DND-41 (cell line): ENCODE data around the gene CYTH3.

Source experiments
- CTCF ChIP-seq: IDR thresholded peaks from 2 replicates; pipeline ENCODE4 v1.5.1; 2012; ENCODE audit warnings: borderline replicate concordance, low read length, moderate library complexity, mild to moderate bottlenecking; ENCODE audit not compliant: poor library complexity, severe bottlenecking; ENCODE audit errors: extremely low read depth
- EZH2 ChIP-seq: IDR thresholded peaks from 3 replicates; pipeline ENCODE4 v1.6.1; 2012; ENCODE audit warnings: borderline replicate concordance, low read depth, mild to moderate bottlenecking, moderate library complexity, low read length, inconsistent platforms; ENCODE audit not compliant: severe bottlenecking

- TF ChIP-seq CTCF (no peak), EZH2 (no peak)
Measured at GRCh38 chr7:6133249-6133648, 139.2 kb downstream of the CYTH3 start.
